GM23248 (cell line): ENCODE results near the gene ZFAND3. TPM values are rescaled to one million over a fixed set of nuclear protein-coding genes. Genes with fewer than 3 reads are reported as not detected.

ENCODE experiments used
- DNase-seq: peaks from one replicate; pipeline ENCODE4 v3.0.0-alpha.2; 2015
- H2AFZ ChIP-seq: fragments of 200-600 bp; sonication (generic); 2 replicates; pipeline ENCODE4 v1.6.1; 2016; ENCODE audit warnings: antibody characterized with exemption
- H3F3A ChIP-seq: fragments of 200-600 bp; sonication (generic); 2 replicates; pipeline ENCODE4 v1.6.1; 2016; ENCODE audit warnings: mild to moderate bottlenecking, antibody characterized with exemption, mixed run types; ENCODE audit not compliant: insufficient read depth
- H3K27ac ChIP-seq: fragments of 200-600 bp; sonication (generic); 2 replicates; pipeline ENCODE4 v1.5.1; 2016; ENCODE audit warnings: mild to moderate bottlenecking
- H3K27me3 ChIP-seq: fragments of 200-600 bp; sonication (generic); replicated peaks from 2 replicates; pipeline ENCODE4 v1.6.1; 2016; ENCODE audit warnings: mild to moderate bottlenecking; ENCODE audit not compliant: insufficient read depth
- H3K36me3 ChIP-seq: fragments of 200-600 bp; sonication (generic); 2 replicates; pipeline ENCODE4 v1.6.1; 2016; ENCODE audit warnings: low read depth, mild to moderate bottlenecking
- H3K4me1 ChIP-seq: fragments of 200-600 bp; sonication (generic); 2 replicates; pipeline ENCODE4 v1.6.1; 2016; ENCODE audit warnings: mild to moderate bottlenecking; ENCODE audit not compliant: insufficient read depth
- H3K4me2 ChIP-seq: fragments of 200-600 bp; sonication (generic); one replicate; pipeline ENCODE4 v1.6.1; 2016; ENCODE audit warnings: mild to moderate bottlenecking; ENCODE audit not compliant: unreplicated experiment
- H3K4me3 ChIP-seq: fragments of 200-600 bp; sonication (generic); 2 replicates; pipeline ENCODE4 v1.5.1; 2016; ENCODE audit warnings: mild to moderate bottlenecking
- H3K79me2 ChIP-seq: fragments of 200-600 bp; sonication (generic); 2 replicates; pipeline ENCODE4 v1.6.1; 2016; ENCODE audit warnings: mild to moderate bottlenecking; ENCODE audit not compliant: insufficient read depth
- H3K9ac ChIP-seq: fragments of 200-600 bp; sonication (generic); 2 replicates; pipeline ENCODE4 v1.6.1; 2016; ENCODE audit warnings: mild to moderate bottlenecking
- H3K9me2 ChIP-seq: fragments of 200-600 bp; sonication (generic); 2 replicates; pipeline ENCODE4 v1.6.1; 2016; ENCODE audit warnings: mixed run types, mild to moderate bottlenecking, moderate library complexity; ENCODE audit not compliant: insufficient read depth
- H3K9me3 ChIP-seq: fragments of 200-600 bp; sonication (generic); one replicate; pipeline ENCODE4 v1.6.1; 2017; ENCODE audit warnings: low read depth
- H4K20me1 ChIP-seq: fragments of 200-600 bp; sonication (generic); 2 replicates; pipeline ENCODE4 v1.6.0; 2016; ENCODE audit not compliant: insufficient read depth
- EZH2 ChIP-seq: fragments of 200-600 bp; sonication (generic); IDR thresholded peaks from 2 replicates; pipeline ENCODE4 v1.6.1; 2018; ENCODE audit warnings: antibody characterized with exemption, mild to moderate bottlenecking; ENCODE audit not compliant: insufficient read depth, poor library complexity, severe bottlenecking
- EZH2phosphoT487 ChIP-seq: fragments of 200-600 bp; sonication (generic); IDR thresholded peaks from 2 replicates; pipeline ENCODE4 v1.6.1; 2018; ENCODE audit warnings: antibody characterized with exemption, moderate library complexity, mild to moderate bottlenecking, low read depth; ENCODE audit not compliant: insufficient read depth
- WGBS, 2 experiments: methylation state at CpG; one replicate each; pipeline ENCODE4 v1.1.6; 2015 to 2017; ENCODE audit warnings: low lambda C conversion rate in 2 of 2, low coverage in 1 of 2; ENCODE audit errors: missing lambda C conversion rate in 2 of 2; 5-methylcytosine and 5-hydroxymethylcytosine counted together
- in situ Hi-C: fragments of 300-500 bp; cut with MboI; formaldehyde crosslinking; loops from 2 replicates; pipeline ENCODE4 v1.15.0; 2020
- polyA plus RNA-seq: library from polyadenylated mRNA; unstranded; fragments of >200 nt; fragmentation: Nextera tagmentation; extraction: Ambion mirVana; gene quantifications from 2 replicates; pipeline ENCODE4 v1.2.1, GENCODE V29; 2016
- total RNA-seq: library from RNA; depleted of rRNA; stranded (reverse); fragments of >200 nt; shearing (Covaris generic); gene quantifications from 2 replicates; pipeline ENCODE4 v1.2.3, GENCODE V29; 2014

ZFAND3 gene
- total and polyA plus RNA-seq, 2 experiments from 2014 or later = 27.5 to 40.0 TPM

GRCh38 chr6:38146021-38146733, 326.6 kb downstream of the ZFAND3 start:
- Histone ChIP-seq H3K27me3 (no peaks in the 10 kb centered on the region), H3K4me1 (peaks cover 9% of the 10 kb centered on the region; the same call in 1 of the 2 replicates), H3K9ac (no peak overlapping the region), H3K9me2 (no peaks in the 10 kb centered on the region), H3F3A (no peaks in the 10 kb centered on the region), H4K20me1 (peaks cover 23% of the 10 kb centered on the region; the same call in 1 of the 2 replicates), H3K4me3 (no peak overlapping the region), H3K27ac (no peak overlapping the region), H3K79me2 (peaks cover 82% of the 10 kb centered on the region), H3K36me3 (no peaks in the 10 kb centered on the region), H3K9me3 (no peaks in the 10 kb centered on the region), H2AFZ (no peak overlapping the region), H3K4me2 (no peak overlapping the region)
- WGBS, 2 experiments = 83 to 86% methylated on average over 8 of the region's 8 CpGs
- no peak for TF ChIP-seq EZH2phosphoT487
- no peak for TF ChIP-seq EZH2
- DNase-seq = peak; percentile 37
- in situ Hi-C loops = no loop called here

- in situ Hi-C loops = no loop called here
- Histone ChIP-seq H2AFZ (no peak overlapping the region), H3K9me2 (no peaks in the 10 kb centered on the region), H3K4me3 (no peak overlapping the region), H3F3A (no peaks in the 10 kb centered on the region), H3K4me1 (peaks cover 9% of the 10 kb centered on the region; the same call in 1 of the 2 replicates), H3K36me3 (no peaks in the 10 kb centered on the region), H3K4me2 (no peak overlapping the region), H3K9ac (no peak overlapping the region), H3K9me3 (no peaks in the 10 kb centered on the region), H4K20me1 (peaks cover 21% of the 10 kb centered on the region; the same call in 1 of the 2 replicates), H3K79me2 (peaks cover 82% of the 10 kb centered on the region), H3K27me3 (no peaks in the 10 kb centered on the region), H3K27ac (no peak overlapping the region)
- WGBS, 2 experiments = 57 to 65% methylated on average over 1 of the region's 1 CpG
- DNase-seq = no peak
- no peak for TF ChIP-seq EZH2phosphoT487
Observed at GRCh38 chr6:38146734-38147027, 327.2 kb downstream of the ZFAND3 start.

GRCh38 chr6:38148606-38149005, 329.1 kb downstream of the ZFAND3 start:
- 96 to 97% methylated on average over 2 of the region's 2 CpGs for WGBS, 2 experiments
- H3K27me3 ChIP-seq = no peaks in the 10 kb centered on the region
- TF ChIP-seq EZH2 = no peak
- no peak for TF ChIP-seq EZH2phosphoT487
- no peaks in the 10 kb centered on the region for H3K9me3 ChIP-seq
- H3K9ac ChIP-seq = no peak overlapping the region
- no peak overlapping the region for H3K27ac ChIP-seq
- peaks cover 21% of the 10 kb centered on the region; the same call in 1 of the 2 replicates for H4K20me1 ChIP-seq
- peaks cover 64% of the 10 kb centered on the region for H3K79me2 ChIP-seq
- in situ Hi-C loops = no loop called here
- no peak overlapping the region for H3K4me2 ChIP-seq
- H3K36me3 ChIP-seq = no peaks in the 10 kb centered on the region
- H3F3A ChIP-seq = no peaks in the 10 kb centered on the region
- H3K9me2 ChIP-seq = no peaks in the 10 kb centered on the region
- peaks cover 9% of the 10 kb centered on the region; the same call in 1 of the 2 replicates for H3K4me1 ChIP-seq
- no peak overlapping the region for H2AFZ ChIP-seq
- no peak for DNase-seq
- H3K4me3 ChIP-seq = no peak overlapping the region

- no peaks in the 10 kb centered on the region for H3K27me3 ChIP-seq
- peaks cover 21% of the 10 kb centered on the region; the same call in 1 of the 2 replicates for H4K20me1 ChIP-seq
- H3K9me3 ChIP-seq = no peaks in the 10 kb centered on the region
- TF ChIP-seq EZH2phosphoT487 (no peak), EZH2 (no peak)
- no peak overlapping the region for H3K9ac ChIP-seq
- H3K4me1 ChIP-seq = peaks cover 9% of the 10 kb centered on the region; the same call in 1 of the 2 replicates
- H3K36me3 ChIP-seq = no peaks in the 10 kb centered on the region
- no peak overlapping the region for H2AFZ ChIP-seq
- WGBS, 2 experiments = 97 to 100% methylated on average over 2 of the region's 2 CpGs
- H3K9me2 ChIP-seq = no peaks in the 10 kb centered on the region
- H3K79me2 ChIP-seq = peaks cover 61% of the 10 kb centered on the region
- no peak overlapping the region for H3K4me2 ChIP-seq
- in situ Hi-C loops = no loop called here
- no peak for DNase-seq
- no peaks in the 10 kb centered on the region for H3F3A ChIP-seq
- no peak overlapping the region for H3K4me3 ChIP-seq
- no peak overlapping the region for H3K27ac ChIP-seq
Observed at GRCh38 chr6:38149531-38149930, 330.0 kb downstream of the ZFAND3 start.

- DNase-seq = no peak
- WGBS, 2 experiments = 86 to 89% methylated on average over 3 of the region's 3 CpGs
- no peak overlapping the region for H3K4me2 ChIP-seq
- no peaks in the 10 kb centered on the region for H3K27me3 ChIP-seq
- in situ Hi-C loops = no loop called here
- H3K4me1 ChIP-seq = peaks cover 9% of the 10 kb centered on the region; the same call in 1 of the 2 replicates
- no peaks in the 10 kb centered on the region for H3F3A ChIP-seq
- peaks cover 58% of the 10 kb centered on the region for H3K79me2 ChIP-seq
- H2AFZ ChIP-seq = no peak overlapping the region
- no peak overlapping the region for H3K27ac ChIP-seq
- H3K36me3 ChIP-seq = no peaks in the 10 kb centered on the region
- no peaks in the 10 kb centered on the region for H3K9me2 ChIP-seq
- no peaks in the 10 kb centered on the region for H3K9me3 ChIP-seq
- no peak overlapping the region for H3K9ac ChIP-seq
- peaks cover 20% of the 10 kb centered on the region; the same call in 1 of the 2 replicates for H4K20me1 ChIP-seq
- H3K4me3 ChIP-seq = no peak overlapping the region
- TF ChIP-seq EZH2 (no peak), EZH2phosphoT487 (no peak)
Observed at GRCh38 chr6:38150021-38150420, 330.5 kb downstream of the ZFAND3 start.
